SK-N-SH treated with all-trans-retinoic acid at 6 μM for 48 hours (cell line): ENCODE results near the gene BIN2.

Experiments
- ISL1 ChIP-seq: fragments of 250-450 bp; sonication (Bioruptor Pico); IDR thresholded peaks from 2 replicates; pipeline ENCODE4 v2.1.2; 2022; ENCODE audit warnings: mild to moderate bottlenecking, moderate library complexity
- SNAI2 ChIP-seq: fragments of 250-450 bp; sonication (Bioruptor Pico); IDR thresholded peaks from 2 replicates; pipeline ENCODE4 v1.5.0; 2020; ENCODE audit warnings: mild to moderate bottlenecking, moderate library complexity
- TSHZ2 ChIP-seq: fragments of 250-450 bp; sonication (Bioruptor Pico); IDR thresholded peaks from 2 replicates; pipeline ENCODE4 v1.5.0; 2020; ENCODE audit warnings: mild to moderate bottlenecking, moderate library complexity
- ZFP30 ChIP-seq: fragments of 450-650 bp; formaldehyde crosslinking; IDR thresholded peaks from 2 replicates; pipeline ENCODE4 v1.5.0; 2022; ENCODE audit warnings: mild to moderate bottlenecking, moderate library complexity
- ZNF8 ChIP-seq: fragments of 450-650 bp; formaldehyde crosslinking; IDR thresholded peaks from 2 replicates; pipeline ENCODE4 v1.5.0; 2020; ENCODE audit warnings: mild to moderate bottlenecking, moderate library complexity

GRCh38 chr12:51348116-51348515, 24.1 kb upstream of the BIN2 start:
- no peak for TF ChIP-seq ZNF8
- no peak for TF ChIP-seq SNAI2 (CRISPR knock-in tag)
- TF ChIP-seq ZFP30 (CRISPR knock-in tag), result no peak
- TF ChIP-seq ISL1 (CRISPR knock-in tag), result no peak
- TF ChIP-seq TSHZ2 (CRISPR knock-in tag), result no peak
